SU-DHL-6 (cell line): ENCODE measurements around the gene STAT2.

ENCODE experiments used
- H2AFZ ChIP-seq: fragments of 200-600 bp; sonication (generic); 2 replicates; pipeline ENCODE4 v1.6.1; 2014; ENCODE audit warnings: low read depth, mild to moderate bottlenecking, moderate library complexity, mixed read lengths, antibody characterized with exemption, low read length; ENCODE audit not compliant: severe bottlenecking
- H3F3A ChIP-seq: fragments of 200-600 bp; shearing (Covaris generic); 2 replicates; pipeline ENCODE4 v1.6.0; 2016; ENCODE audit warnings: antibody characterized with exemption, mild to moderate bottlenecking; ENCODE audit not compliant: insufficient read depth
- H3K27ac ChIP-seq: fragments of 200-600 bp; sonication (generic); 2 replicates; pipeline ENCODE4 v1.5.1; 2016; ENCODE audit warnings: low read depth, mild to moderate bottlenecking, low read length, moderate library complexity, mixed read lengths
- H3K27me3 ChIP-seq: fragments of 200-600 bp; sonication (generic), shearing (Covaris generic); 2 replicates; pipeline ENCODE4 v1.6.0; 2014; ENCODE audit warnings: mild to moderate bottlenecking, low read length
- H3K36me3 ChIP-seq: fragments of 200-600 bp; sonication (generic); 2 replicates; pipeline ENCODE4 v1.6.1; 2014; ENCODE audit warnings: mild to moderate bottlenecking, low read length, mixed read lengths
- H3K4me2 ChIP-seq: fragments of 300-600, 200-600 bp; shearing (Covaris generic), sonication (generic); 2 replicates; pipeline ENCODE4 v1.6.0; 2014; ENCODE audit warnings: low read length, low read depth, mild to moderate bottlenecking; ENCODE audit not compliant: poor library complexity, severe bottlenecking
- H3K4me3 ChIP-seq: fragments of 200-600 bp; sonication (generic); 2 replicates; pipeline ENCODE4 v1.5.1; 2014; ENCODE audit warnings: antibody characterized with exemption, low read length, mild to moderate bottlenecking, mixed read lengths; ENCODE audit not compliant: insufficient read depth, poor library complexity, severe bottlenecking
- H3K79me2 ChIP-seq: fragments of 200-600 bp; sonication (generic); 2 replicates; pipeline ENCODE4 v1.6.1; 2014; ENCODE audit warnings: mild to moderate bottlenecking, low read length, moderate library complexity; ENCODE audit not compliant: insufficient read depth
- H3K9ac ChIP-seq: fragments of 200-600 bp; sonication (generic); 2 replicates; pipeline ENCODE4 v1.7.0; 2014; ENCODE audit warnings: mild to moderate bottlenecking, low read length
- H3K9me2 ChIP-seq: fragments of 200-600 bp; sonication (generic); replicated peaks from 2 replicates; pipeline ENCODE4 v1.6.1; 2014; ENCODE audit warnings: low read length; ENCODE audit not compliant: insufficient read depth
- H3K9me3 ChIP-seq: fragments of 200-600 bp; sonication (generic); 2 replicates; pipeline ENCODE4 v1.6.1; 2014; ENCODE audit warnings: low read length, mixed read lengths; ENCODE audit not compliant: insufficient read depth
- H4K20me1 ChIP-seq: fragments of 200-600 bp; sonication (generic); 2 replicates; pipeline ENCODE4 v1.6.1; 2014; ENCODE audit warnings: low read depth, mild to moderate bottlenecking, antibody characterized with exemption, low read length, moderate library complexity, mixed read lengths
- EZH2phosphoT487 ChIP-seq: fragments of 200-600 bp; sonication (generic), shearing (Covaris generic); conservative IDR thresholded peaks from 2 replicates; pipeline ENCODE4 v1.6.1; 2018; ENCODE audit warnings: mild to moderate bottlenecking, antibody characterized with exemption, low read length, moderate library complexity, mixed read lengths
- TF ChIP-seq, protein P1 (sequence below): fragments of 200-600 bp; sonication (generic); IDR thresholded peaks from one replicate; pipeline ENCODE4 v1.5.1; 2017; ENCODE audit warnings: antibody characterized with exemption, mild to moderate bottlenecking, low read length, moderate library complexity; ENCODE audit not compliant: insufficient read depth, poor library complexity, severe bottlenecking

The STAT2 gene

DNA sequence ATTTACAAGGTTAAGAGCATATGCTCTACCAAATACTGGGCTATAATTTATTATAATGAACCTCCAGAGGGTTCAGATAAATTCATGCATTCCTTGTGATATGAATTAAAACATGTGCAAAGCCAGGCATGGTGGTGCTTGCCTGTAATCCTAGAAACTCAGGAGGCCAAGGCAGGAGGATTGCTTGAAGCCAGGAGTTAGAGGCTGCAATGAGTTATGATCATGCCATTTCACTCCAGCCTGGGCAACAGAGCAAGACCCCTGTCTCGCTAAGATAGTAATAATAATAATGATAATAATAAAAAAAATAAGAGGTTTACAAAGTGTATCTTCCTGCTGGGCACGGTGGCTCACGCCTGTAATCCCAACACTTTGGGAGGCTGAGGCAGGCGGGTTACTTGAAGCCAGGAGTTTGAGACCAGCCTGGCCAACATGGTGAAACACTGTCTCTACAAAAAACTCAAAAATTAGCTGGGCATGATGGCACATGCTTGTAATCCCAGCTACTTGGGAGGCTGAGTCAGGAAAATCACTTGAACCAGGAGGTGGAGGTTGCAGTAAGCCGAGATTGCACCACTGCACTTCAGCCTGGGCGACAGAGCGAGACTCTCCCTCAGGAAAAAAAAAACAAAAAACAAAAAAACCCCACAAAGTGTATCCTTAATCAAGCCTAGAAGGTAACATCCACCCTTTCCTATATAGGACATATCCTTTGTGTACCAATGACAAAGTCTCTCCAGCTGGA lies 52.5 kb downstream of the STAT2 start:
- peaks cover 8% of the 10 kb centered on the region; the same call in 1 of the 2 replicates for H3K36me3 ChIP-seq
- H4K20me1 ChIP-seq: no peaks in the 10 kb centered on the region
- H3K4me3 ChIP-seq: no peak overlapping the region
- H3K4me2 ChIP-seq: no peak overlapping the region
- H3K27me3 ChIP-seq: no peaks in the 10 kb centered on the region
- H3K9ac ChIP-seq: no peak overlapping the region
- no peak overlapping the region for H3K27ac ChIP-seq
- peaks cover 19% of the 10 kb centered on the region for H3F3A ChIP-seq
- H3K9me3 ChIP-seq: no peaks in the 10 kb centered on the region
- no peaks in the 10 kb centered on the region for H3K9me2 ChIP-seq
- TF ChIP-seq EZH2phosphoT487: no peak
- TF ChIP-seq, protein P1, sequence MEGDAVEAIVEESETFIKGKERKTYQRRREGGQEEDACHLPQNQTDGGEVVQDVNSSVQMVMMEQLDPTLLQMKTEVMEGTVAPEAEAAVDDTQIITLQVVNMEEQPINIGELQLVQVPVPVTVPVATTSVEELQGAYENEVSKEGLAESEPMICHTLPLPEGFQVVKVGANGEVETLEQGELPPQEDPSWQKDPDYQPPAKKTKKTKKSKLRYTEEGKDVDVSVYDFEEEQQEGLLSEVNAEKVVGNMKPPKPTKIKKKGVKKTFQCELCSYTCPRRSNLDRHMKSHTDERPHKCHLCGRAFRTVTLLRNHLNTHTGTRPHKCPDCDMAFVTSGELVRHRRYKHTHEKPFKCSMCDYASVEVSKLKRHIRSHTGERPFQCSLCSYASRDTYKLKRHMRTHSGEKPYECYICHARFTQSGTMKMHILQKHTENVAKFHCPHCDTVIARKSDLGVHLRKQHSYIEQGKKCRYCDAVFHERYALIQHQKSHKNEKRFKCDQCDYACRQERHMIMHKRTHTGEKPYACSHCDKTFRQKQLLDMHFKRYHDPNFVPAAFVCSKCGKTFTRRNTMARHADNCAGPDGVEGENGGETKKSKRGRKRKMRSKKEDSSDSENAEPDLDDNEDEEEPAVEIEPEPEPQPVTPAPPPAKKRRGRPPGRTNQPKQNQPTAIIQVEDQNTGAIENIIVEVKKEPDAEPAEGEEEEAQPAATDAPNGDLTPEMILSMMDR: no peak
- H3K79me2 ChIP-seq: no peaks in the 10 kb centered on the region
- H2AFZ ChIP-seq: no peak overlapping the region

DNA sequence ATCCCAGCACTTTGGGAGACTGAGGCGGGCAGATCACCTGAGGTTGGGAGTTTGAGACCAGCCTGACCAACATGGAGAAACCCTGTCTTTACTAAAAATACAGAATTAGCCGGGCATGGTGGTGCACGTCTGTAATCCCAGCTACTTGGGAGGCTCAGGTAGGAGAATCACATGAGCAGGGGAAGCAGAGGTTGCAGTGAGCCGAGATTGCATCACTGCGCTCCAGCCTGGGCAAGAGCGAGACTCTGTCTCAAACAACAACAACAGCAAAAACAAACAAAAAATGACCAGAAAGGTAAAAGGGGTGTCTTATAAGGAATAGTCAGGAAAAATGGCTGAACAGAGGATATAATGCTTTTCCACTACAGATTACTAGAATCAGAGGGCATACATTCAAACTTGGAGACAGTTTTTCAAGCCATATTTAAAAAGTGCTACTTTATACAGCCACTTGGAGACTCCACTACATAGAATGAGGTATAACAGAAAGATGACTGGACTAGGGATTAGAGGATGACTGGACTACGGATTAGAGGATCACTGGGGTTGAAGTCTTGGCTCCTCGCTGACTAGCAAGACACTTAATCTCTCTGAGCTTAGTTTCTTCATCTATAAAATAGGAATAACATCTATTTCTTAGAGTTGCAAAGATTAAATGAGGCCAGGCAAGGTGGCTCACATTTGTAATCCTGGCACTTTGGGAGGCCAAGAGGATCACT lies 54.9 kb downstream of the STAT2 start:
- H3K36me3 ChIP-seq: peaks cover 8% of the 10 kb centered on the region; the same call in 1 of the 2 replicates
- no peaks in the 10 kb centered on the region for H3K27me3 ChIP-seq
- H3K79me2 ChIP-seq: 0 out of 2 replicates have a peak, but pooled peaks cover 4% of the 10 kb centered on the region
- H3K9me3 ChIP-seq: no peaks in the 10 kb centered on the region
- no peak overlapping the region for H3K27ac ChIP-seq
- no peak overlapping the region for H3K4me2 ChIP-seq
- no peak overlapping the region for H3K9ac ChIP-seq
- H2AFZ ChIP-seq: no peak overlapping the region
- H3K9me2 ChIP-seq: no peaks in the 10 kb centered on the region
- peaks cover 19% of the 10 kb centered on the region for H3F3A ChIP-seq
- no peak for TF ChIP-seq EZH2phosphoT487
- TF ChIP-seq, protein P1: no peak
- no peaks in the 10 kb centered on the region for H4K20me1 ChIP-seq
- H3K4me3 ChIP-seq: no peak overlapping the region

DNA sequence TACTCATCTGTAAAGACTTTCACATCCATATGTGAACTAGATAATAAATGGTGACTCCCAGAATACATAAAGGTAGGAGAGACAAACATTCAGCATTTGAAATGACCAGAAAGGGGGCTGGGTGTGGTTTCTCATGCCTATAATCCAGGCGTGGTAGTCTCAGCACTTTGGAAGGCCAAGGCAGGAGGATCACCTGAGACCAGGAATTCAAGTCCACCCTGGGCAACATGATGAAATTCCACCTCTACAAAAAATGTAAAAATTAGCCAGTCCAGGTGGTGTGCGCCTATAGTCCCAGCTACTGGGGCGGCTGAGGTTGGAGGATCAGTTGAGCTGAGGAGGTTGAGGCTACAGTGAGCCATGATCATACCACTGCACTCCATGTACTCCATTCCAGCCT lies 55.6 kb downstream of the STAT2 start:
- Histone ChIP-seq H3K27ac (no peak overlapping the region), H3F3A (peaks cover 20% of the 10 kb centered on the region), H3K4me2 (no peak overlapping the region), H4K20me1 (no peaks in the 10 kb centered on the region), H2AFZ (no peak overlapping the region), H3K9ac (no peak overlapping the region), H3K9me2 (no peaks in the 10 kb centered on the region), H3K4me3 (no peak overlapping the region), H3K36me3 (peaks cover 8% of the 10 kb centered on the region; the same call in 1 of the 2 replicates), H3K9me3 (no peaks in the 10 kb centered on the region), H3K79me2 (peaks cover 10% of the 10 kb centered on the region), H3K27me3 (no peaks in the 10 kb centered on the region)
- no peak for TF ChIP-seq EZH2phosphoT487
- TF ChIP-seq, protein P1: no peak
